Suprapubic skin (tissue), 4 donors: ENCODE results near the gene CAPN8.

Experiments
- EP300 ChIP-seq: sonication (generic); formaldehyde crosslinking; IDR thresholded peaks from one replicate; pipeline ENCODE4 v1.6.1; 2017; ENCODE audit warnings: antibody characterized with exemption
- POLR2A ChIP-seq, 2 donors: fragments of 450-650 bp; IDR thresholded peaks; one replicate each; pipeline ENCODE4 v1.6.1; 2017; ENCODE audit warnings: antibody characterized with exemption in 2 of 2, mild to moderate bottlenecking in 2 of 2, moderate library complexity in 2 of 2
- POLR2AphosphoS5 ChIP-seq, 3 donors: sonication (generic); formaldehyde crosslinking; IDR thresholded peaks; one replicate each; pipeline ENCODE4 v1.6.1; 2017; ENCODE audit warnings: antibody characterized with exemption in 3 of 3
- TF ChIP-seq, protein P1 (sequence below), 2 donors: fragments of 200-600 bp in 1 of 2; fragments of 450-650 bp in 1 of 2; sonication (generic) in 1 of 2; IDR thresholded peaks; one replicate each; pipeline ENCODE4 v1.5.1; 2016 to 2019; ENCODE audit warnings: antibody characterized with exemption in 2 of 2, mild to moderate bottlenecking in 1 of 2, moderate library complexity in 1 of 2

DNA sequence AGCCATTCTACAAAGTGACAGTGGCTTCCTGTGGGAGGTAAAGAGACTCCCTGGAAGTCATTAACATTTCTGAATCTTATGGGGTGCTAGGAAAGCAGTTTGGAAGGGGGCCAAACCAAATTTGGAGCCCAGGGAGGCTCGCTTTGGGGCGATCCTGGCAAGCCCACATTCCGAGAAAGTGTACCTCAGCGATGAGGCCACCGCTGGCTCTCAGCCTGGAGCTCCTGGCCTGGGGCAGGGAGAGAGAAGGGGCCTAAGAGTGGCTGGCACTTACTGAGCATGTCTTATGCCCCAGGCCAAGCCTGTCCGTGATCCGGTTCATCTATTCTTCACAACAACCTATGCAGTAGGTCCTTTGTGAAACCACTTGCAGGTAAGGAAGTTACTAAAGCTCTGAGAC is 173.5 kb downstream of the CAPN8 start:
- TF ChIP-seq, protein P1, sequence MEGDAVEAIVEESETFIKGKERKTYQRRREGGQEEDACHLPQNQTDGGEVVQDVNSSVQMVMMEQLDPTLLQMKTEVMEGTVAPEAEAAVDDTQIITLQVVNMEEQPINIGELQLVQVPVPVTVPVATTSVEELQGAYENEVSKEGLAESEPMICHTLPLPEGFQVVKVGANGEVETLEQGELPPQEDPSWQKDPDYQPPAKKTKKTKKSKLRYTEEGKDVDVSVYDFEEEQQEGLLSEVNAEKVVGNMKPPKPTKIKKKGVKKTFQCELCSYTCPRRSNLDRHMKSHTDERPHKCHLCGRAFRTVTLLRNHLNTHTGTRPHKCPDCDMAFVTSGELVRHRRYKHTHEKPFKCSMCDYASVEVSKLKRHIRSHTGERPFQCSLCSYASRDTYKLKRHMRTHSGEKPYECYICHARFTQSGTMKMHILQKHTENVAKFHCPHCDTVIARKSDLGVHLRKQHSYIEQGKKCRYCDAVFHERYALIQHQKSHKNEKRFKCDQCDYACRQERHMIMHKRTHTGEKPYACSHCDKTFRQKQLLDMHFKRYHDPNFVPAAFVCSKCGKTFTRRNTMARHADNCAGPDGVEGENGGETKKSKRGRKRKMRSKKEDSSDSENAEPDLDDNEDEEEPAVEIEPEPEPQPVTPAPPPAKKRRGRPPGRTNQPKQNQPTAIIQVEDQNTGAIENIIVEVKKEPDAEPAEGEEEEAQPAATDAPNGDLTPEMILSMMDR (IDR thresholded peaks at IDR 0.05), result no peak
- TF ChIP-seq POLR2A (IDR thresholded peaks at IDR 0.05) (no peak), POLR2AphosphoS5 (IDR thresholded peaks at IDR 0.05) (no peak), EP300 (no peak)
